ENCODE results near the gene ACBD6.

The ACBD6 gene

GRCh38 chr1:180372728-180373127 is 129.6 kb downstream of the ACBD6 start:
- no peak overlapping the region for H3K4me3 ChIP-seq (ENCODE audit: low read depth, low read length)
- H3K27ac ChIP-seq (ENCODE audit: low read depth, low read length), result no peak overlapping the region
- peaks cover 4% of the 10 kb centered on the region; the same call in 1 of the 2 replicates for H3K36me3 ChIP-seq (ENCODE audit: insufficient read depth, low read length)
- H3K27me3 ChIP-seq (ENCODE audit: insufficient read depth, low read length), result no peaks in the 10 kb centered on the region
- H3K79me2 ChIP-seq (ENCODE audit: control insufficient read depth, insufficient read depth, low read length, unreplicated experiment), result peaks cover 7% of the 10 kb centered on the region
- H3K4me1 ChIP-seq (ENCODE audit: control insufficient read depth, insufficient read depth, low read length, unreplicated experiment), result no peaks in the 10 kb centered on the region
- no peak overlapping the region for H2AFZ ChIP-seq (ENCODE audit: low read length, unreplicated experiment)

GRCh38 chr1:180370597-180370996 is 131.8 kb downstream of the ACBD6 start:
- Histone ChIP-seq H3K4me1 (ENCODE audit: control insufficient read depth, insufficient read depth, low read length, unreplicated experiment) (peaks cover 9% of the 10 kb centered on the region), H3K4me3 (ENCODE audit: low read depth, low read length) (no peak overlapping the region), H3K36me3 (ENCODE audit: insufficient read depth, low read length) (no peaks in the 10 kb centered on the region), H3K79me2 (ENCODE audit: control insufficient read depth, insufficient read depth, low read length, unreplicated experiment) (peaks cover 4% of the 10 kb centered on the region), H3K27me3 (ENCODE audit: insufficient read depth, low read length) (no peaks in the 10 kb centered on the region), H3K27ac (ENCODE audit: low read depth, low read length) (no peak overlapping the region), H2AFZ (ENCODE audit: low read length, unreplicated experiment) (no peak overlapping the region)

- Histone ChIP-seq H3K27ac (ENCODE audit: low read depth, low read length) (no peak overlapping the region), H3K4me1 (ENCODE audit: control insufficient read depth, insufficient read depth, low read length, unreplicated experiment) (peaks cover 9% of the 10 kb centered on the region), H3K27me3 (ENCODE audit: insufficient read depth, low read length) (no peaks in the 10 kb centered on the region), H3K79me2 (ENCODE audit: control insufficient read depth, insufficient read depth, low read length, unreplicated experiment) (peaks cover 4% of the 10 kb centered on the region), H3K36me3 (ENCODE audit: insufficient read depth, low read length) (no peaks in the 10 kb centered on the region), H3K4me3 (ENCODE audit: low read depth, low read length) (no peak overlapping the region), H2AFZ (ENCODE audit: low read length, unreplicated experiment) (no peak overlapping the region)
Measured at GRCh38 chr1:180370188-180370587, 132.2 kb downstream of the ACBD6 start.

GRCh38 chr1:180369061-180369460 is 133.3 kb downstream of the ACBD6 start:
- no peak overlapping the region for H2AFZ ChIP-seq (ENCODE audit: low read length, unreplicated experiment)

GRCh38 chr1:180366371-180367068 is 135.9 kb downstream of the ACBD6 start:
- Histone ChIP-seq H3K27me3 (ENCODE audit: insufficient read depth, low read length) (no peaks in the 10 kb centered on the region), H3K4me3 (ENCODE audit: low read depth, low read length) (no peak overlapping the region), H2AFZ (ENCODE audit: low read length, unreplicated experiment) (no peak overlapping the region), H3K4me1 (ENCODE audit: control insufficient read depth, insufficient read depth, low read length, unreplicated experiment) (peaks cover 9% of the 10 kb centered on the region), H3K27ac (ENCODE audit: low read depth, low read length) (peak overlapping the region; percentile 34), H3K36me3 (ENCODE audit: insufficient read depth, low read length) (no peaks in the 10 kb centered on the region), H3K79me2 (ENCODE audit: control insufficient read depth, insufficient read depth, low read length, unreplicated experiment) (peaks cover 7% of the 10 kb centered on the region)

More at GRCh38 chr1:180369061-180369460, 133.3 kb downstream of the ACBD6 start:
- no peak overlapping the region for H3K27ac ChIP-seq (ENCODE audit: low read depth, low read length)
- H3K4me3 ChIP-seq (ENCODE audit: low read depth, low read length), result no peak overlapping the region
- no peaks in the 10 kb centered on the region for H3K36me3 ChIP-seq (ENCODE audit: insufficient read depth, low read length)
- H3K79me2 ChIP-seq (ENCODE audit: control insufficient read depth, insufficient read depth, low read length, unreplicated experiment), result peaks cover 7% of the 10 kb centered on the region
- H3K27me3 ChIP-seq (ENCODE audit: insufficient read depth, low read length), result no peaks in the 10 kb centered on the region
- H3K4me1 ChIP-seq (ENCODE audit: control insufficient read depth, insufficient read depth, low read length, unreplicated experiment), result peaks cover 9% of the 10 kb centered on the region

- Histone ChIP-seq H3K27ac (ENCODE audit: low read depth, low read length) (no peak overlapping the region), H3K79me2 (ENCODE audit: control insufficient read depth, insufficient read depth, low read length, unreplicated experiment) (peaks cover 9% of the 10 kb centered on the region), H2AFZ (ENCODE audit: low read length, unreplicated experiment) (no peak overlapping the region)
Measured at GRCh38 chr1:180365039-180365438, 137.3 kb downstream of the ACBD6 start.

GRCh38 chr1:180363246-180363995 is 139.0 kb downstream of the ACBD6 start:
- peaks cover 20% of the 10 kb centered on the region for H3K4me1 ChIP-seq (ENCODE audit: control insufficient read depth, insufficient read depth, low read length, unreplicated experiment)
- no peak overlapping the region for H2AFZ ChIP-seq (ENCODE audit: low read length, unreplicated experiment)
- no peak overlapping the region for H3K27ac ChIP-seq (ENCODE audit: low read depth, low read length)
- peaks cover 9% of the 10 kb centered on the region for H3K79me2 ChIP-seq (ENCODE audit: control insufficient read depth, insufficient read depth, low read length, unreplicated experiment)
- H3K27me3 ChIP-seq (ENCODE audit: insufficient read depth, low read length), result no peaks in the 10 kb centered on the region
- no peaks in the 10 kb centered on the region for H3K36me3 ChIP-seq (ENCODE audit: insufficient read depth, low read length)
- no peak overlapping the region for H3K4me3 ChIP-seq (ENCODE audit: low read depth, low read length)

More at GRCh38 chr1:180365039-180365438, 137.3 kb downstream of the ACBD6 start:
- Histone ChIP-seq H3K27me3 (ENCODE audit: insufficient read depth, low read length) (no peaks in the 10 kb centered on the region), H3K4me1 (ENCODE audit: control insufficient read depth, insufficient read depth, low read length, unreplicated experiment) (peaks cover 19% of the 10 kb centered on the region), H3K4me3 (ENCODE audit: low read depth, low read length) (no peak overlapping the region), H3K36me3 (ENCODE audit: insufficient read depth, low read length) (no peaks in the 10 kb centered on the region)

GRCh38 chr1:180360333-180361075 is 141.9 kb downstream of the ACBD6 start:
- Histone ChIP-seq H2AFZ (ENCODE audit: low read length, unreplicated experiment) (no peak overlapping the region), H3K4me1 (ENCODE audit: control insufficient read depth, insufficient read depth, low read length, unreplicated experiment) (peaks cover 11% of the 10 kb centered on the region), H3K36me3 (ENCODE audit: insufficient read depth, low read length) (no peaks in the 10 kb centered on the region), H3K27ac (ENCODE audit: low read depth, low read length) (0 out of 2 replicates have a peak overlapping the region, but pooled peaks have one; percentile 8), H3K79me2 (ENCODE audit: control insufficient read depth, insufficient read depth, low read length, unreplicated experiment) (peaks cover 9% of the 10 kb centered on the region), H3K4me3 (ENCODE audit: low read depth, low read length) (peak overlapping the region; percentile 18; the same call in 1 of the 2 replicates), H3K27me3 (ENCODE audit: insufficient read depth, low read length) (no peaks in the 10 kb centered on the region)

GRCh38 chr1:180358649-180359048 is 143.7 kb downstream of the ACBD6 start:
- peaks cover 8% of the 10 kb centered on the region for H3K79me2 ChIP-seq (ENCODE audit: control insufficient read depth, insufficient read depth, low read length, unreplicated experiment)

GRCh38 chr1:180353945-180354344 is 148.4 kb downstream of the ACBD6 start:
- H2AFZ ChIP-seq (ENCODE audit: low read length, unreplicated experiment), result no peak overlapping the region
- no peak overlapping the region for H3K27ac ChIP-seq (ENCODE audit: low read depth, low read length)
- no peaks in the 10 kb centered on the region for H3K36me3 ChIP-seq (ENCODE audit: insufficient read depth, low read length)
- H3K79me2 ChIP-seq (ENCODE audit: control insufficient read depth, insufficient read depth, low read length, unreplicated experiment), result peaks cover 2% of the 10 kb centered on the region
- no peaks in the 10 kb centered on the region for H3K27me3 ChIP-seq (ENCODE audit: insufficient read depth, low read length)
- H3K4me3 ChIP-seq (ENCODE audit: low read depth, low read length), result no peak overlapping the region
- H3K4me1 ChIP-seq (ENCODE audit: control insufficient read depth, insufficient read depth, low read length, unreplicated experiment), result no peaks in the 10 kb centered on the region

More at GRCh38 chr1:180358649-180359048, 143.7 kb downstream of the ACBD6 start:
- Histone ChIP-seq H3K36me3 (ENCODE audit: insufficient read depth, low read length) (no peaks in the 10 kb centered on the region), H3K4me1 (ENCODE audit: control insufficient read depth, insufficient read depth, low read length, unreplicated experiment) (peaks cover 11% of the 10 kb centered on the region), H2AFZ (ENCODE audit: low read length, unreplicated experiment) (no peak overlapping the region), H3K27me3 (ENCODE audit: insufficient read depth, low read length) (no peaks in the 10 kb centered on the region), H3K4me3 (ENCODE audit: low read depth, low read length) (no peak overlapping the region), H3K27ac (ENCODE audit: low read depth, low read length) (no peak overlapping the region)
